Cardiac septum (tissue), 1 donor: Measurements from ENCODE around the gene PEPD. TPM values are rescaled to one million over a fixed set of nuclear protein-coding genes. Genes with fewer than 3 reads are reported as not detected.
A peak's percentile ranks its signal among the peaks of the same experiment; 100 is the strongest.
"Not testable (repeated sequence)": the region's sequence is repeated elsewhere in the genome, so short reads cannot be mapped to it uniquely, and the experiment has no call there.

Source experiments
- DNase-seq: peaks from one replicate; pipeline ENCODE4 v3.0.0-alpha.2; 2020; ENCODE audit warnings: low spot score
- intact Hi-C: fragments of 100-400 bp; cut with DNase I; formaldehyde crosslinking; loops from one replicate; pipeline ENCODE4 v1.14.0; 2022
- total RNA-seq: library from RNA; stranded (reverse); fragmentation: NEBNext Ultra II Directional; extraction: Animal tissue kit (Norgen Biotek cat#: 25700); gene quantifications from one replicate; pipeline ENCODE4 v1.2.1, GENCODE V29; 2021
- donor health status: DM: no; HTN: no; CAD: no.

The PEPD gene
- total RNA-seq, 1 donor from 2014 or later = 30.1 TPM

DNA sequence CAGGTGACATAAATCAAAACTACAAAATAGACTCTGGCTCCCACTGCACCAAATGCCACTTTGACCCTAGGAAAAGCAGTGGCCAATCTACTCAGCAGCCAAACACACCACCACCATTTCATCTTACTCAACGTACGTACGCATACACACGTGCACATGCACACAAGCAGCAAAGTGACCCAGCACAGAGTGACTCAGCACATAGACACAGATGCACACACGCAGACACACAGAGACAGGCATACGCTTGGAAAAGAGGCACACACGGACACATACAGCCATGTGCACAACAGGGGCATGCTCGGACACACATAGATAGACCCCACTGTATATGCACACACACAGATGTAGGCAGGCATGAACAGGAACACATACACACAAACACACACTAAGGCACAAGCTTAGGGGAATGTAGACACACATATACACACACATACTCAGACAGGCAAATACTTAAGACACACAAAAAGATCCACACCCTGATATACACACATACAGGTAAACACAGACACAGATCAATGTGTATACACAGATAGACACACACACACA is 37.3 kb downstream of the PEPD start:
- DNase-seq = peak; percentile 27
- intact Hi-C loops = no loop called here

DNA sequence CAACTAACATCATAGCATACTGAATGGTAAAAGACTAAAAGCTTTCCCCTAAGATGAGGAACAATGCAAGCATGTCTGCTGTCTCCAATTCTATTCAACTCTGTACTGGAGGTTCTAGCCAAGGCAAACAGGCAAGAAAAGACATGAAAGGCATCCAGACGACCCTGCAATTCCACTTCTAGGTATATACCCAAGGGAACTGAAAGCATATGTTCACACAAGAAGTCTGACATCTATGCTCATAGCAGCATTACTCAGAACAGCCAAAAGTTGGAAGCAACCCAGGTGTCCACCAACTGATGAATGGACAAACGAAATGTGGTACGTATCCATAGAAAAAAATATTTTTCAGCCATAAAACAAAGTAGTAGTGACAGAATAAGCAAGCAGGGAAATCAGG is 39.1 kb downstream of the PEPD start:
- intact Hi-C loops = no loop called here
- no peak for DNase-seq

DNA sequence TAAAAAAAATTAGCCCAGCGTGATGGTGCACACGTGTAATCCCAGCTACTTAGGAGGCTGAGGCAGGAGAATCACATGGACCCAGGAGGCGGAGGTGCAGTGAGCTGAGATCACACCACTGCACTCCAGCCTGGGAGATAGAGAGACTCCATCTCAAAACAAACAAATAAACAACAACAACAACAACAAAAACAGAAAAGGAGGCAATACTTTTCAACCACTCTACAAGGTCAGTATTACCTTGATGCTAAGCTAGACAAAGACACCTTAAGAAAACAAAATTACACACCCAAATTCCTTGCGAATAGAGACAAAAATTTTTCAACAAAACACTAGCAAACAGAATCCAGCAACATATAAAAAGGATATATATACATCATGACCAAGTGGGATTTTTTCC is 39.7 kb downstream of the PEPD start:
- intact Hi-C loops = no loop called here
- DNase-seq = no peak

DNA sequence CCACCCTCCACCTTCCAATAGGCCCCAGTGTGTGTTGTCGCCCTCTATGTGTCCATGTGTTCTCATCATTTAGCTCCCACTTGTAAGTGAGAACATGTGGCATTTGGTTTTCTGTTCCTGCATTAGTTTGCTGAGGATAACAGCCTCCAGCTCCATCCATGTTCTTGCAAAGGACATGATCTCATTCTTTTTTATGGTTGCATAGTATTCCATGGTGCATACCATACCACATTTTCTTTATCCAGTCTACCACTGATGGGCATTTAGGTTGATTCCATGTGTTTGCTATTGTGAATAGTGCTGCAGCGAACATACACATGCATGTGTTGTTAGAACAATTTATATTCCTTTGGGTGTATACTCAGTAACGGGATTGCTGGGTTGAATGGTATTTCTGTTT is 42.0 kb downstream of the PEPD start:
- DNase-seq, intact Hi-C loops: not testable (repeated sequence)

DNA sequence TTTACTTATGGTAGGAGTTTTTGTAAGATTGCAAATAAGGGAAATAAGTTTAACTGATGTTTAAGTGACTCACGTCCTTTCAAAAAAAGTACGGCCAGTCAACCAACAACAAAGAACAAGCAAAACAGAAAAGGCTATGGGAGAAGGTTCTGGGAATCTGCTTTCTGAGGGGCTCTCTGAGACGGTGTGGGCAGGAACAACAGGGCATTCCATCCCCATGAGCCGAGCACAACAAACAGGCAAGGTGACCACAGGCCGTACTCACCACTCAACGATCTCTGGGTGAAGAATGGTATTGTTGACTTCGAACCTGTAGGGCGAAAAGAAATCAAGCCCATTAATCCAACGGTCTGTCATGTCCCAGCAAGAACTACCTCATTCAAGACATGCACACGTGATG is 43.8 kb downstream of the PEPD start:
- intact Hi-C loops = no loop called here
- DNase-seq = peak; percentile 38

DNA sequence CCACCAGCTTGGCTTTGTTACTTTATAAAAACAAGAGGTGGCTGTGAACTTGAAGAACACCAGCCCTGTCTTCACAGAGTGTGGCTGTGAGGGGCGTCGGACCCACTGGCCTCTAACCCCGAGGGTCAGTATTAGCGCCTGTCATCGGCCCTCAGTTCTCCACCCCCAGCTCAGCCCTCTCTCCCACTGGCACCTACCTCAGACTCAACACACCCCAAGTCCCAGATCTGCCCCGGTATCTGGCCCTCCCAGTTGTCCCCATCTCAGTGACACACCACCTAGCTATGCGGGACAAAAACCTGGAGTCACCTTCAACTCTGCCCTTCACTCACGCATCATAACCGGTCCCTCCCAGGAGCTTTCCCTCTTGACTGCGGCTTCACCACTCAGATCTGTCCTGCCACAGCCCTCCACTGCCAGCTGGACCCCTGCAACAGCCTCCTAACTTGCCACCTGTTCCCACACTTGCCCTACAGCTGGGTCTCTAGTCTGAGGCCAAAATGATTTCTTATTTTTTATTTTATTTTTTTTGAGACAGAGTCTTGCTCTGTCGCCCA is 45.4 kb downstream of the PEPD start:
- DNase-seq = peak; percentile 53
- intact Hi-C loops = no loop called here

DNA sequence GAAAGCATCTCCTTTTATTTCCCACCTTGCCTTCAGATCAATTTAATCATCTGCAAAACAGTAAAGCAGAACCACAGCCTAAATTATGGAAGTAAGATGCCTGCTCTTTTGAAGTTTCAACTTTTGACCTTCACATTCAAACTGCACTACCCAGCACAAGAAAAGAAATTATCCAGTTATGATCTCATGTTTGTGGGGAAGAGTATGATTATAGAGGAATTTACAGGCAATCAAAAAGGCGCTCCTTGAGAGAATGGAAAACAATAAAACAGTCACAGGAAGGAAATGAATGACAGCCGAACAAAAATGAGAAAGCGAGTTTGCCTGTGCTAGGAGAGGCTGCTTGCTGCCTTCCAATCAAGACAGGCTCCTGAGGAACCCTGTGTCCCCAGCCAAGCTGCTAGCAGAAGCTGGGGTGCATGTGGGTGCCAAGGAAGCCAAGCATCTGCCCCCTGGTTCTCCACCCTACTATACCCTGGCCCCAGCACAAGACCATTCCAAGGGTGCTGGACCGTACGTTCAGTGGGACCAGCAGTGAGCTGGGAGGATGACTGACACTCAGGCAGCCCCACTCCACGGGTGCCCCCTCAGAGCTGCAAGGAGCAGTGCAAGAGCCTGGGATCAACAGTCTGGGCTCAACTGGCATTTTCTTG is 47.8 kb downstream of the PEPD start:
- peak; percentile 58 for DNase-seq

DNA sequence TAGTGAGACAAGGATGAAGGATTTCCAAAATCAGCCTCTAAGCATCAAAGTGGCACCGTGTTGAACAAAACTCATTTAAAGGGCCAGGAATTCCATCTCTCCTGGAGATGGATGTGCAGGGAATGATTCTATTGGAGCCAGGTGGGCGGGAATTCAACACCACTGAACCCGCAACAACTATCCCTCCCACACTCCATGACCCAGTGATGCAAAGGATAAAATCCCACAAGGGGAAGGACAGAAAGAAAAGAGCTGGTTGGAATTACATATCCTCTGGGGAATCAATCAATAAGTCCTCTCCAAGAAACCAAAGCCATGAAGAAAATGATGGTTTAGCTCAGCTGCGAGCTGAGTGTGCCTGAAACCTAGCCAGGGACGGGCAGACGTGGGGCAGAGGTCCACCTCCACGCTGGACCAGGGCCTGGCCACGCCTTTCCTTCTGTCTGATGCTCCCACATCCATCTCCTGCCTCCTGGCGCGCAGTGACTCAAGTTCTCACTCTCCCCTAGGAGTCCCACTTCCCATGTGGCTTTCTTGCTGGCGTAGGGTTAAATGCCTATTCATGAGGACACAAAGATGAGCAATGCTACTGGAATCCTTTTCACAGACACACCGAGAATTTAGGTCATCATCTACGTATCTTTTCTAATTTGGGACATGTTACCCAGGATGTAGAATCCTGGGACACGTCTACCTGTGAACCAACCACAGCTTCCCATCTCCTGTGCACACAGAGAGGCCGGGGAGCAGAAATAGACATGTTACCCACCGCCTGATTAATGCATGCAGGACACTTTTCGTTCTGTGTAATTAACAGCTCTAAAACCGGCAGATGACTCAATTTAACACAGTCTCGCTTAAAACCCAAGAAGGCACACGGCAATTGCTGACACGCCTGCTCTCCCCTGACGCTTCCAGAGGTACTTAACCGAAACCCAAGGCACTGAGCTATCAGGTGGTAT is 48.6 kb downstream of the PEPD start:
- peak; percentile 53 for DNase-seq

More for the DNA sequence above, 47.8 kb downstream of the PEPD start:
- intact Hi-C loops = no loop called here

DNA sequence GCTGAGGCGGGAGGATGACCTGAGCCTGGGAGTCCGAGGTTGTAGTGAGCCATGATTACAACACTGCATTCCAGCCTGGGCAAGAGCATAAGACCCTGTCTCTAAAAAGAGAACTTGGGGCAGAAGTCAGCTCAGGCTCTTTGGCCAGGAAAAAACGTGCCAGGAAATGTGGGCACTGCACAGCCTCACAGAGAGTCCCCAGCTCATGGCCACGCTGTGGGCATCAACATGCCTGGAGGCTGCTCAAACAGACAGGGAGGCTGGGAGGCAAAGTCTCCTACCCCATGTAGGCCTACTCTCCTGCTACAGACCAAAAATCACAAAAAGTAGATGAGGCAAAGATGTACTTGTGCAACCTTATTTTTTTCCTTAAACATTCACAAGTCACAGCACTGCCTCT is 49.4 kb downstream of the PEPD start:
- peak; percentile 7 for DNase-seq
- intact Hi-C loops = no loop called here

More for the DNA sequence above, 48.6 kb downstream of the PEPD start:
- intact Hi-C loops = no loop called here

DNA sequence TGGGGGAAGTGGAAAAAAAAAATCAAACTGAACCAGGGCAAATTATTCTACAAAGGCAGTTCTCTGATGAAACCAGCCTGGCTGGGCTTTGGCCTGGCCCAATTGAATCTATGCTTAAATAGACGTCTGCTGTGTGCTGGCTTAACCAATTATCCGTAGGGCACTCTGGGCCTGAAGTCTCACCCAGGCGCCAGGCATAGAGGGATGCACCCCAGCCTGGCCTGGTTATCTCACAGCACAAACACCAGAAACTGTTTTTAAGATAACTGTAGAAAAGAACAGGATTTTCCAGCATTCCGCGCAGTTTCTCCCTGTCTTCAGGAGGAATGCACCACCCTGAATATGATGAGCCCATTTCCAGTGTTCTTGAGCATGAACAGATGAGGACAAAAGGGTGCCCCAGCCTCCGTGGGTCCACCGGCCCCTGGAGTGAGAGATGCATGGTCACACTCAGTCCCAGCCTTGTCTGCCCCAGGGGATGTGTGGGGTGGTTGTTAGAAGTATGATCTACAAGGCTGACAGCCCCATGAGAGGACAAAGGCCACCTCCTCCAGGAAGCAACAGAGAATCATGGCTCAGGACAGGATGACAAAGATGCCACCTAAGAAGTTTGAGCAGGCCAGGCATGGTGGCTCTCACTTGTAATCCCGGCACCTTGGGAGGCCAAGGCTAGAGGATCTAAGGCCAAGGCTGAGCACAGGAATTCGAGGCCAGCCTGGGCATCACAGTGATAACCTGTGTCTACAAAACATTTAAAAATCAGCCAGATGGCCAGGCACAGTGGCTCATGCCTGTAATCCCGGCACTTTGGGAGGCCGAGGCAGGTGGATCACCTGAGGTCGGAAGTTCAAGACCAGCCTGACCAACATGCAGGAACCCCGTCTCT is 50.2 kb downstream of the PEPD start:
- DNase-seq = peak; percentile 47

DNA sequence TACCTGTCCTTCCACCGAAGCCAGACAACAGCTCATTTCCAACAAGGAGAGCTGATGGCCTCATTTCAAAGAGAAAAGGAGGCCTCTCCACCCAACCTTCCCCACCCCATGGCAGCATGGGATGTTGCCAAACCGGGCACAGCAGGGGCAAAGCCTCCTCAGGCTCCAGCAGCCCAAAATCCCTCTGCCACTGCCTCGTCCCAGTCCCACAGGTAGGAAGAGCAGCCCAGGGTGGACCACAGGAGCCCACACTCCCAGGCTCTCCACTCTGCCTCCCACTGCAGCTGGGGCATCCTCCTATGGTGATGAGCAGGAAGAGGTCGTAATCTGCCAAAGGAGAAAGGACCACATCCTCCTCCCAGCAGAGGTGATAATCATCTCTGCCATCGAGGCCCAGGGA is 50.9 kb downstream of the PEPD start:
- DNase-seq = peak; percentile 70
- intact Hi-C loops = no loop called here

More for the DNA sequence above, 50.2 kb downstream of the PEPD start:
- intact Hi-C loops = no loop called here

DNA sequence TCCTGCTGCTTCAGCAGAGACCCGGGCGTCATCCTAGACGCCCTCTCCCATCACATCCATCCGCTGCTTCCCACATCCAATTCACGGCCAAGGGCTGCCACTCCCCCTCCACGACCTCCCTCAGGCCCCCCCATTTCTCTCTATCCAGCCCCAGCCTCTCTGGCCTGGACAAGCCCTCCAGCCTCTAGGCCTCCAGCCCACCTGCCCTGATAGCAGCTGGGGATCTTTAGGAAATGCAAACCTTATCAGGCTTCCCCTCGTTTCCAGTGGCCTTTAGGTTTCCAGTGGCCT is 51.6 kb downstream of the PEPD start:
- no peak for DNase-seq
- intact Hi-C loops = no loop called here

DNA sequence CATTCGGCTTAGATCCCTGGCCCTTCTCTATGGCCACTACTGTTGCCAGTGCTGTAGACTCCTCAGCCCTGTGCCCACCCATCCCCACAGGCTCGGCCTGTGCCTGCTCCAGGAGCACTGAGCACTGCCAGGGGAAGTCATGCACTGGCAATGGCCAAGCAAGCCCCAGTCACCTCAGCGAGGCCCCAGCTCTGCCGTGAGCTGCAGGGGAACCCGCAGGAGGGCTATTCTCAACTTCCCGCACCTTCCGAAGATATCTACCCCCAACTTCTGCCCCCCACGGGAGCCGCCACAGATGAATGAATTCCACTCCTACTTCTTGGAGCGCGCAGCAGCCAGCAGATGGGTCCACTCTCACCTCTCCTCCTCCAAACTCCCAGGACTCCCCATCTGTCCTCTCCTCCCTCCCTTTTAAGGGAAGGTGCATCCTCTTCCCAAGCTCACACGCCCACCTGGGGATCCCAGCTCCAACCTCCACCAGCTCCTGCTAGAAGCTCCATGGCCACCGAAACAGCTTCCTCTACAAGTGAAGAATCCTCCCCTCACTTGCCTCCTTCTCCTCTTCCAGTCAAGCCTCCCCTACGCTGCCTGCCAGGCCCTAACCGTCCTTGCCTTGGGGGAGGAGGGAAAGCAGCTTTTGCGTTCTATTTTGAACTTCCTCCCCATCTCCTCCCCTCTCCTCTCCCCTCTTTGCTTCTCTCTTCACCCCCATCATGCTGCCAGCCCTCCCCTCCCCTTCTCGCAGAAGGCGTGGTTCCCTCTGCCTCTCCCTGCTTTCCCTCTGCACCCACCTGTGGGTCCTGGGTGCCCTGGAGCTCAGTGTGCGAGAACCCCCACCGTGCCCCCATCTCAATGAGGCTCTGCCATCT is 52.2 kb downstream of the PEPD start:
- DNase-seq = peak; percentile 50
- intact Hi-C loops = no loop called here

DNA sequence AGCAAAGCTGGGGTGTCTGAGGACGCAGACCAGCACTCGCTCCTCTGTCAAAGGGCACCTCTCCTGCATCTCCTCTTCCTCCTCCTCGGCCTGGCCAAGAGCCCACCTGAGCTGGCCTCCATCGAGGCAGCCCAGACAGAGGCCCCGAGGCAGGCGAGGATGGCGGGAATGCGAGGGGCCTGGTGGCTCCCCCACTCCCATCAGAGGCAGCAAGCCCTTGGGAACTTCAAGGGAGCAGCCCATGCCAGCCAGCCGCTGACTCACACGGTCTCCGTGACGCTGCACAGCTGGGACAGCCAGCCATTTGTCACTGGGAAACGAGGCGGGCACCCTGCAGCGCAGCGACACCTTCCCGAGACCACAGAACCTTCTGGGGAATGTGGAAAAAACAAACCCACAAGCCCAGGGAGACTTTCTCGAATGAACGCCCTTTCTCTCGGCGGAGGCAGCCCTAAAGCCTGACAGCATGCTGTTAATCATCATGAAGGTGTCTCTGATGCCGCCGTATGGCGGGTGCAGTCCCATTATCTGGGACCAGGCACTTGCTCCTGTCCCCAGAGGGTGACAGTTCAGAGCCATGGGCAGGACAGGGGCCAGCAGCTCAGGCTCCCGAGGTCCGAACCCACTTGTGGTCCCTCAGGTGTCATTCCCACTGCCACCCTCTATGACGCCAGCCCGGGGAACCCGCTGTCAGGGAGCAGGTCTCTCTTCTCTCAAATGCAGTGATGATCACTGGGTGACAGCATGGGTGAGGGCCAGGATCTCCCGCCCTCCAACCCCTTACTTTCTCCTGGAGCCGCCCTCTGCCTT is 53.0 kb downstream of the PEPD start:
- intact Hi-C loops = no loop called here
- peak; percentile 74 for DNase-seq

DNA sequence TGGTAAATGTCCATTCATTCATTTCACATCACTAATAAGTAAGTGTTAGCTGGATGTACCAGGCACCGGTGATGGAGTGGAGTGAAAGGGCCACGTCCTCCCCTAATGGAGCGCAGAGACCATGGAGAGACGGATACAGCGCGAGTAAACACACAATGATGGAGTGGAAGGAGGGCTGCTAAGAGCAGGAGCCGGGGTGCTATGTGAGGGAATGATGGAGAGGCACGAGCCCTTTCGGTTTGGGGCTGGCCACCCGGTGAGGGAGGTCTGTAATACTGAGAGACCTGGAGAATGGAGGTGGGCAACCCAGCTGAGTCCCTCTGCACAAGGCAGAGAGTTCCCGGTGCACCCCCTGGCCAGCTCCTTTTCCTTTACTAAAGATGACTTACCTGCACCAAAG is 53.7 kb downstream of the PEPD start:
- intact Hi-C loops = no loop called here
- peak; percentile 61 for DNase-seq

DNA sequence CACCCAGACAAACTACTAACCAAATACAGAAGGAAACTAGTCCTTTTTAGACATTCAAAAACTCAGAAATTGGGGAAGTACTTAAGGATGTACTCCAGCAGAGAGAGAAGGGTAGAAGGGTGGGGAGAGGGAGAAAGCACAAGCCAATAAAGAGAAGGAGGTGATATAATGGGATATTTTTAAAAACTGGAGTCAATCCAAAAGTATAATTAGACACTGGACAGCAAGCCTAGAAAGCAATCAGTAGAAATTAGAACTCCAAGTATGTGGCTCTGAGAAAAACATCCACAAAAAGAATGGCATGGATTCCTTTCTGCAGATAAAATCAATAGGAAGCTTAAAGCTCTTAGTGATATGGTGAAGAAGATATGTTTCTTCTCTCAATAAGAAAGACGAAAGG is 55.8 kb downstream of the PEPD start:
- intact Hi-C loops = no loop called here
- no peak for DNase-seq

DNA sequence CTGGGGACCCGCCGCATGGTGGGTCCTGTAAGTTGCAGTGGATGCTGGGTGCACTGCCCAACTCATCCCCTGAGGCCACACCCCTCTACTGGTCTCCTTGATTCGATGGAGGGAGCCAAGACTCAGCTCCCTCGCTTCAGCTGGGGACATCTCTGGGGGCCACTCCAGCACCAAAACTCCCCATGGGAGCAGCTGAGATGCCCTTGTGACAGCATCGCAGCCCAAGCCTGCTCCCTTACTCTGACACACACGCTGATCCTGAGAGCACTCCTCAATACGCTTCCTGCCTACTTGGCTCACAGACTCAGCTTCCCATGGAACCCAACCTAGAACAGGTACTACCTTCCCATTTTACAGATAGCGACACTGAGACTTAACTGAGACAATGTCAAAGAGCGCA is 56.2 kb downstream of the PEPD start:
- intact Hi-C loops = no loop called here
- peak; percentile 27 for DNase-seq

DNA sequence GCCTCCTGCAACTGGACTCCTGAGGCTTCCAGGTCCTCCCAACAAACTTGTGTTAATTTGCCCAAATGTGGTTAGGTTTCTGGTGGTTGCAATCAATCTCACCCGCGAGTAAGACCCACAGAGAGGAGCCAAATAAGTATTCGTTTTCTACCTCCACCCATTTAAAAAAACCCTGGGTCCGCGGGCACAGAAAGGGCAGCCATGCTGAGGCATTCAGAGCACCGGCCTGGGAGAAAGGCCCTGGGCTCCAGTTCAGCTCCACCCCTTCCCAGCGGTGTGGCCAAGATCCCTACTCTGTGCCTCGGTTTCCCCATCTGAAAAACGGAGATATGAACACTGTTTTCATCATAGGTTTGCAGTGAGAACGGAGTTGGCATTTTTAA is 56.9 kb downstream of the PEPD start:
- DNase-seq = peak; percentile 44
- intact Hi-C loops = no loop called here
